Neural cell (in vitro differentiated cells): ENCODE results near the gene ANO1. TPM values are rescaled to one million over a fixed set of nuclear protein-coding genes. Genes with fewer than 3 reads are reported as not detected.

Experiments
- H2AFZ ChIP-seq: fragments of 200-600, 300-800 bp; sonication (generic), shearing (Covaris generic); 2 replicates; pipeline ENCODE4 v1.6.0; 2014; ENCODE audit warnings: low read depth, mild to moderate bottlenecking, antibody characterized with exemption, low read length, moderate library complexity
- H3F3A ChIP-seq: fragments of 200-600 bp; shearing (Covaris generic); 2 replicates; pipeline ENCODE4 v1.6.1; 2016; ENCODE audit warnings: mild to moderate bottlenecking, moderate library complexity, mixed read lengths, antibody characterized with exemption, low read length; ENCODE audit not compliant: insufficient read depth, poor library complexity, severe bottlenecking
- H3K27ac ChIP-seq: fragments of 200-600, 300-800 bp; sonication (generic), shearing (Covaris generic); 2 replicates; pipeline ENCODE4 v1.5.1; 2014; ENCODE audit warnings: mild to moderate bottlenecking, low read length, moderate library complexity
- H3K27me3 ChIP-seq: fragments of 300-800, 200-600 bp; sonication (generic), shearing (Covaris generic); 2 replicates; pipeline ENCODE4 v1.6.0; 2014; ENCODE audit warnings: mild to moderate bottlenecking, low read depth, low read length, moderate library complexity; ENCODE audit not compliant: insufficient read depth
- H3K36me3 ChIP-seq: fragments of 300-800, 200-600 bp; sonication (generic), shearing (Covaris generic); 2 replicates; pipeline ENCODE4 v1.5.1; 2014; ENCODE audit warnings: mild to moderate bottlenecking, antibody characterized with exemption, low read length, moderate library complexity; ENCODE audit not compliant: insufficient read depth
- H3K4me2 ChIP-seq: fragments of 300-800, 200-600 bp; sonication (generic), shearing (Covaris generic); 2 replicates; pipeline ENCODE4 v1.6.0; 2014; ENCODE audit warnings: mild to moderate bottlenecking, low read length
- H3K4me3 ChIP-seq: fragments of 300-800, 200-600 bp; sonication (generic), shearing (Covaris generic); 2 replicates; pipeline ENCODE4 v1.5.1; 2014; ENCODE audit warnings: mild to moderate bottlenecking, low read length, moderate library complexity
- H3K79me2 ChIP-seq: fragments of 200-600 bp; shearing (Covaris generic); replicated peaks from 2 replicates; pipeline ENCODE4 v1.6.0; 2014; ENCODE audit warnings: mild to moderate bottlenecking, low read length, moderate library complexity; ENCODE audit not compliant: insufficient read depth
- H3K9ac ChIP-seq: fragments of 300-800, 200-600 bp; sonication (generic), shearing (Covaris generic); 2 replicates; pipeline ENCODE4 v1.6.1; 2016; ENCODE audit warnings: mild to moderate bottlenecking, low read length, mixed read lengths
- H3K9me2 ChIP-seq: fragments of 200-600 bp; shearing (Covaris generic); 2 replicates; pipeline ENCODE4 v1.6.1; 2016; ENCODE audit warnings: mild to moderate bottlenecking, low read length, mixed read lengths; ENCODE audit not compliant: insufficient read depth
- H3K9me3 ChIP-seq: fragments of 200-600, 300-800 bp; sonication (generic), shearing (Covaris generic); 2 replicates; pipeline ENCODE4 v1.6.1; 2016; ENCODE audit warnings: mild to moderate bottlenecking, mixed run types, low read length, moderate library complexity, mixed read lengths
- H4K20me1 ChIP-seq: fragments of 200-600 bp; shearing (Covaris generic); 2 replicates; pipeline ENCODE4 v1.6.1; 2016; ENCODE audit warnings: mild to moderate bottlenecking, mixed run types; ENCODE audit not compliant: insufficient read depth
- EP300 ChIP-seq: fragments of 450-650 bp; conservative IDR thresholded peaks from 2 replicates; pipeline ENCODE4 v1.6.1; 2014; ENCODE audit warnings: antibody characterized with exemption, mild to moderate bottlenecking, moderate library complexity; ENCODE audit not compliant: poor library complexity, severe bottlenecking
- EZH2 ChIP-seq: fragments of 200-600, 300-800 bp; shearing (Covaris generic), sonication (generic); IDR thresholded peaks from 2 replicates; pipeline ENCODE4 v1.6.1; 2014; ENCODE audit warnings: antibody characterized with exemption, low read length, borderline replicate concordance, mild to moderate bottlenecking; ENCODE audit not compliant: insufficient read depth, poor library complexity, severe bottlenecking
- MXI1 ChIP-seq: fragments of 450-650 bp; conservative IDR thresholded peaks from 2 replicates; pipeline ENCODE4 v1.6.1; 2014; ENCODE audit warnings: antibody characterized with exemption, mild to moderate bottlenecking; ENCODE audit not compliant: poor library complexity, severe bottlenecking
- POLR2AphosphoS5 ChIP-seq: IDR thresholded peaks from 2 replicates; pipeline ENCODE4 v1.6.1; 2012
- RAD21 ChIP-seq: fragments of 450-650 bp; conservative IDR thresholded peaks from 2 replicates; pipeline ENCODE4 v1.6.1; 2014; ENCODE audit warnings: antibody characterized with exemption, mild to moderate bottlenecking, moderate library complexity
- REST ChIP-seq: IDR thresholded peaks from 2 replicates; pipeline ENCODE4 v1.6.1; 2012; ENCODE audit warnings: borderline replicate concordance
- SMC3 ChIP-seq: fragments of 450-650 bp; conservative IDR thresholded peaks from 2 replicates; pipeline ENCODE4 v1.6.1; 2014; ENCODE audit warnings: antibody characterized with exemption, mild to moderate bottlenecking, moderate library complexity; ENCODE audit not compliant: poor library complexity
- TAF1 ChIP-seq: IDR thresholded peaks from 2 replicates; pipeline ENCODE4 v1.6.1; 2012; ENCODE audit warnings: low read depth
- polyA plus RNA-seq: library from polyadenylated mRNA; depleted of rRNA; stranded (reverse); fragments of >200 nt; gene quantifications from 2 replicates; pipeline ENCODE4 v1.2.3, GENCODE V29; 2014
- TF ChIP-seq, protein P1 (sequence below): fragments of 450-650 bp; IDR thresholded peaks from 2 replicates; pipeline ENCODE4 v1.5.1; 2014; ENCODE audit warnings: antibody characterized with exemption, mild to moderate bottlenecking, moderate library complexity; ENCODE audit not compliant: poor library complexity, severe bottlenecking

Gene ANO1
- polyA plus RNA-seq, 1 donor from 2014 or later, result not detected

DNA sequence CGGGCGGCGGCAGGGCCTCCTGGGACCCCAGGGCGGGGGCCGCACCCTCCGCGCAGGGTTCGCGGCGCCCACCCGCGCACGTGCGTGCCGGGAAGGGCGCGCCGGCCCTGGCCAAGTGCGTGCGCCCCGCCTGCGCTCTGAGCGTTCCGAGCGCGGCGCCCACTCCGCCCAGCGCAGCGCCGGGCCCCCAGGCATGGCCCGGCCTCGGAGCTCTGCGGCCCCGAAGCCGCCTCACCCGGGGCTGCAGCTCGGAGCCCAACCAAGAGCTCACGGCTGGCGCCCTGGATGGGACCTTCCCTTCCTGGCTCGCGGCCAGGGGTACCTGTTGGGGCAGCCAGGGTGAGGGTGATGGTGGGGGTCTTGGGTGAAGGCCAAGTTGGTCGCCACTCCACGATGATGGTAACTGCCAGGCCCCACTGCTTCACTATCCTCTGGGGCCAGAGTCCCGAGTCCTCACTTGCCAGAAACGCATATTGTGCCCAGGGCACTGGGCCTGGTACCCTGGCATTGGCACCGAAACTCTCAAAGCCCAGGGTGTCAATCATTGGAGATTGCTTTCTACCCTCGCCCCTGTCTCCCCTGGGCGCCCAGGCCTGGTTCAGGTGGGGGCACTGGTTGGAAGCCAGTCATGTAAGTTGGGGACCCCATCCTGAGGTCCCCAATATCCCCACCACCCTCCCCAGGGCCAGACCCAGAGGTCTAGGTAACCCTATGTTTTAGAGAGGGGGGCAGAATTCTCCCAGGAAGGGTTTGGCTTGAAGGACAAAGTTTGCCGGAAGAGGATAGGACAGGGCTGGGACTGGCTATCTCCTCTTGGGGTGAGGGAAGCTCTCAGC, 882 bp downstream of the ANO1 start:
- peak overlapping the region; percentile 49 for H3K4me3 ChIP-seq
- H3K36me3 ChIP-seq, result no peaks in the 10 kb centered on the region
- no peak overlapping the region for H3K9ac ChIP-seq
- H3K27ac ChIP-seq, result no peak overlapping the region
- no peaks in the 10 kb centered on the region for H3K9me2 ChIP-seq
- TF ChIP-seq MXI1 (no peak), EZH2 (no peak), REST (no peak)
- H3K79me2 ChIP-seq, result no peaks in the 10 kb centered on the region
- peaks cover 52% of the 10 kb centered on the region for H3K27me3 ChIP-seq
- no peaks in the 10 kb centered on the region for H4K20me1 ChIP-seq
- H3K9me3 ChIP-seq, result no peaks in the 10 kb centered on the region
- no peak overlapping the region for H3K4me2 ChIP-seq
- no peaks in the 10 kb centered on the region for H3F3A ChIP-seq
- no peak overlapping the region for H2AFZ ChIP-seq

DNA sequence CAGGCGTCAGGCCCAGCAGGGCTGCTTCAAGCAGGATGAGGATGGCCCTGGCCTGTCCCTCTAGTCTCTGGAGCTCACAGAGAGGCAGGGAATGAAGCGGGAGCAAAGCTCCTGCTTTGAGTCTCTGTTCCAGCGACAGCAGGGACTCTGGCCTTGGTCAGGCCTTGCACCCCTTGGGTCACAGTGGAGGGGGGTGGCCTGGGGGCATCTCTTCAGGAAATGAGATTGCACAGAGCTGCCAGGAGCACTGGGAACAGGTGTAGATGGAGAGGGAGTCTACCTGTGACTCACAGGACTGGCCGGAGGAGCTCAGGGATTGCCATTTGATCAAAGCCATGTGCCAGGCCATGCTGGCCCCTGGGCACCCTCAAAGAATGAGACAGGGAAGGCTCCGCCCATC, 1.6 kb downstream of the ANO1 start:
- no peaks in the 10 kb centered on the region for H3K36me3 ChIP-seq
- peaks cover 48% of the 10 kb centered on the region for H3K27me3 ChIP-seq
- no peaks in the 10 kb centered on the region for H3F3A ChIP-seq
- H3K4me2 ChIP-seq, result no peak overlapping the region
- no peak overlapping the region for H2AFZ ChIP-seq
- H3K27ac ChIP-seq, result no peak overlapping the region
- no peaks in the 10 kb centered on the region for H4K20me1 ChIP-seq
- no peak for TF ChIP-seq TAF1
- no peak for TF ChIP-seq POLR2AphosphoS5
- no peak for TF ChIP-seq MXI1
- no peak for TF ChIP-seq EP300
- no peak for TF ChIP-seq SMC3
- no peak for TF ChIP-seq REST
- no peak for TF ChIP-seq RAD21
- TF ChIP-seq, protein P1, sequence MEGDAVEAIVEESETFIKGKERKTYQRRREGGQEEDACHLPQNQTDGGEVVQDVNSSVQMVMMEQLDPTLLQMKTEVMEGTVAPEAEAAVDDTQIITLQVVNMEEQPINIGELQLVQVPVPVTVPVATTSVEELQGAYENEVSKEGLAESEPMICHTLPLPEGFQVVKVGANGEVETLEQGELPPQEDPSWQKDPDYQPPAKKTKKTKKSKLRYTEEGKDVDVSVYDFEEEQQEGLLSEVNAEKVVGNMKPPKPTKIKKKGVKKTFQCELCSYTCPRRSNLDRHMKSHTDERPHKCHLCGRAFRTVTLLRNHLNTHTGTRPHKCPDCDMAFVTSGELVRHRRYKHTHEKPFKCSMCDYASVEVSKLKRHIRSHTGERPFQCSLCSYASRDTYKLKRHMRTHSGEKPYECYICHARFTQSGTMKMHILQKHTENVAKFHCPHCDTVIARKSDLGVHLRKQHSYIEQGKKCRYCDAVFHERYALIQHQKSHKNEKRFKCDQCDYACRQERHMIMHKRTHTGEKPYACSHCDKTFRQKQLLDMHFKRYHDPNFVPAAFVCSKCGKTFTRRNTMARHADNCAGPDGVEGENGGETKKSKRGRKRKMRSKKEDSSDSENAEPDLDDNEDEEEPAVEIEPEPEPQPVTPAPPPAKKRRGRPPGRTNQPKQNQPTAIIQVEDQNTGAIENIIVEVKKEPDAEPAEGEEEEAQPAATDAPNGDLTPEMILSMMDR, result no peak
- TF ChIP-seq EZH2, result no peak
- H3K9ac ChIP-seq, result no peak overlapping the region
- no peaks in the 10 kb centered on the region for H3K9me2 ChIP-seq
- no peaks in the 10 kb centered on the region for H3K79me2 ChIP-seq
- no peak overlapping the region for H3K4me3 ChIP-seq
- H3K9me3 ChIP-seq, result no peaks in the 10 kb centered on the region
